ENCODE results near the gene MCM8. TPM values are rescaled to one million over a fixed set of nuclear protein-coding genes. Genes with fewer than 3 reads are reported as not detected.

Gene MCM8
- total and polyA plus RNA-seq, 9 of the 15 experiments (the other 6 are each of a cell fraction or from before 2014, with no cell fraction given): 4.5 to 43.8 (median 25.4) TPM

DNA sequence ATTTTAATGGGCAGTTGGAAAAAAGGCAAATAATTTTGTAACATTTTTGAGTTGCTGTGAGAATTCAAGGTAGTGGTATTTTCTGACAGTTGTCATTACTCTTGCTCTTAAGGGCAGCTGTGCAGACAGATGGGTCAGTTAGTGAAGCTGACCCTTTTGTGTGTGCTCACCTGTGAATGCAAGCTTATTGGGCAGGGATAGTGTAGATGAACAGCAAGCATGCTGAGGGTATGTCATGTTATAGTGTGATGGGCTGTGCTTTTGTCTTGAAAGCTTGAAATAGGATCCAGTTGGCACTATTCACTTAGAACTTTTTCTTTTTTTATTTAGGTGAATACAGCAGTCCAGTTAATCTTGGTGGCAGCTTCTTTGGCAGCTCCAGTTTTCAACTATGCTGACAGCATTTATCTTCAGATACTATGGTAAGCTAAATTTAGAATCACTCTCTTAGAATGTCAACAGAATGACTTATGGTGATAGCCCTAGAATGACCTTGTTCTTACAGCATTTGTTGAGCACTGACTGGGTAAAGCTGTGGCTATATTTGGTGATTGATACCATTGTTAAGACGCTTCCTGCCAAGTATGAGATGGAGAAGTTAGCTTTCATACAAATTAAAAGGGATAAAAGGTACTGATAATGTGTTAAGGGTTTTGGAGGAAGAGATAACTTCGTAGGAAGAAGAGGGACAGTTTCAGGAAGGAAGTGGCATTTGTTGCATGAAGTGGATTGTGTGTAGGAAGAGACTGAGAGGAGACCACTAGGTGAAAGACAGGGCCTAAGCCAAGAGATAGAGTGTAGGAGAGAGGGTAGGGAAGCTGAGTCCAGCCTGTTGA is 83.9 kb downstream of the MCM8 start:
- in situ Hi-C loops (cut with MboI): no loop called here
- Histone ChIP-seq H3K4me2 (ENCODE audit: insufficient read depth, low read length) (peak overlapping the region; percentile 51), H3K9ac (ENCODE audit: insufficient read depth in 1 of 2, low read depth in 2 of 2, low read length in 2 of 2) (peak overlapping the region in 1 of 2 experiments; percentile 31; a peak in 1 of 4 replicates), H3K4me1 (replicated peaks in 1 of 2; ENCODE audit: control insufficient read depth in 2 of 2, insufficient read depth in 2 of 2, low read length in 2 of 2) (peaks cover 3 to 21% of the 10 kb centered on the region in 2 experiments; a peak in 4 of 5 replicates), H3K4me3 (no peak overlapping the region), H3K9me1 (ENCODE audit: control insufficient read depth, insufficient read depth, low read length) (no peaks in the 10 kb centered on the region), H3K36me3 (ENCODE audit: control insufficient read depth, insufficient read depth, low read length) (peaks cover 67% of the 10 kb centered on the region), H4K20me1 (replicated peaks; ENCODE audit: control insufficient read depth, insufficient read depth, low read length) (no peaks in the 10 kb centered on the region), H3K79me2 (ENCODE audit: control insufficient read depth, insufficient read depth, low read length) (peaks cover 12% of the 10 kb centered on the region), H3K27ac (ENCODE audit: extremely low read depth, low read depth, low read length) (peak overlapping the region; percentile 77), H3K27me3 (ENCODE audit: control insufficient read depth in 2 of 2, insufficient read depth in 2 of 2, low read length in 2 of 2) (no peaks in the 10 kb centered on the region), H2AFZ (ENCODE audit: low read depth, low read length) (no peak overlapping the region), H3K9me3 (replicated peaks; ENCODE audit: control insufficient read depth, insufficient read depth, low read depth, low read length) (no peaks in the 10 kb centered on the region)
- ChIA-PET CTCF (ENCODE audit: low intra/inter-chr PET ratio) (no interaction called here), POLR2A (interaction anchor here (0.6 to 1.3 kb wide), 6 partner anchors 8 to 26 kb away, joined by 3 to 5 read pairs (median 3); no protein-coding TSS in a partner anchor)
- no TSS peak for BruUV-seq (replicated peaks)
- 0% methylated on average over 2 of the region's 2 CpGs for WGBS (ENCODE audit: insufficient coverage, low coverage, missing lambda C conversion rate)
- ATAC-seq (peak; percentile 87), DNase-seq (ENCODE audit: extremely low read depth in 1 of 4, low spot score in 3 of 4) (peak in 2 of 4 experiments; percentile 55 to 62), FAIRE-seq (peak; percentile 74)
- intact Hi-C loops (cut with micrococcal nuclease): no loop called here
- TF ChIP-seq, protein P1, sequence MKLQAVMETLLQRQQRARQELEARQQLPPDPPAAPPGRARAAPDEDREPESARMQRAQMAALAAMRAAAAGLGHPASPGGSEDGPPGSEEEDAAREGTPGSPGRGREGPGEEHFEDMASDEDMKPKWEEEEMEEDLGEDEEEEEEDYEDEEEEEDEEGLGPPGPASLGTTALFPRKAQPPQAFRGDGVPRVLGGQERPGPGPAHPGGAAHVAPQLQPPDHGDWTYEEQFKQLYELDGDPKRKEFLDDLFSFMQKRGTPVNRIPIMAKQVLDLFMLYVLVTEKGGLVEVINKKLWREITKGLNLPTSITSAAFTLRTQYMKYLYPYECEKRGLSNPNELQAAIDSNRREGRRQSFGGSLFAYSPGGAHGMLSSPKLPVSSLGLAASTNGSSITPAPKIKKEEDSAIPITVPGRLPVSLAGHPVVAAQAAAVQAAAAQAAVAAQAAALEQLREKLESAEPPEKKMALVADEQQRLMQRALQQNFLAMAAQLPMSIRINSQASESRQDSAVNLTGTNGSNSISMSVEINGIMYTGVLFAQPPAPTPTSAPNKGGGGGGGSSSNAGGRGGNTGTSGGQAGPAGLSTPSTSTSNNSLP (IDR thresholded peaks at IDR 0.05; ENCODE audit: borderline replicate concordance, low read depth, low read length): no peak; the same call in 1 of the 2 replicates
- TF ChIP-seq NUFIP1 (IDR thresholded peaks at IDR 0.05; ENCODE audit: partially characterized antibody) (no peak), PRMT5 (CRISPR knock-in tag; IDR thresholded peaks at IDR 0.05) (no peak), CBFA2T2 (conservative IDR thresholded peaks at IDR 0.05) (0 out of 2 replicates have a peak, but pooled peaks have one; percentile 30), NFE2 (IDR thresholded peaks at IDR 0.05; ENCODE audit: low read depth) (0 out of 2 replicates have a peak, but pooled peaks have one; percentile 9), JUND (IDR thresholded peaks at IDR 0.05; ENCODE audit: borderline replicate concordance, low read depth, low read length) (no peak), JUND (tag; IDR thresholded peaks at IDR 0.05; ENCODE audit: borderline replicate concordance, low read depth, low read length) (peak; percentile 60; the same call in 1 of the 3 replicates), TAL1 (IDR thresholded peaks at IDR 0.05) (peak; percentile 7; the same call in 1 of the 2 replicates), MEF2D (tag; conservative IDR thresholded peaks at IDR 0.05; ENCODE audit: low read depth) (peak; percentile 98), ZNF174 (CRISPR knock-in tag; IDR thresholded peaks at IDR 0.05) (no peak), ILF3 (IDR thresholded peaks at IDR 0.05; ENCODE audit: borderline replicate concordance) (0 out of 2 replicates have a peak, but pooled peaks have one; percentile 31), NCOR1 (IDR thresholded peaks at IDR 0.05) (peak; percentile 66)
- TF ChIP-seq, protein P2, sequence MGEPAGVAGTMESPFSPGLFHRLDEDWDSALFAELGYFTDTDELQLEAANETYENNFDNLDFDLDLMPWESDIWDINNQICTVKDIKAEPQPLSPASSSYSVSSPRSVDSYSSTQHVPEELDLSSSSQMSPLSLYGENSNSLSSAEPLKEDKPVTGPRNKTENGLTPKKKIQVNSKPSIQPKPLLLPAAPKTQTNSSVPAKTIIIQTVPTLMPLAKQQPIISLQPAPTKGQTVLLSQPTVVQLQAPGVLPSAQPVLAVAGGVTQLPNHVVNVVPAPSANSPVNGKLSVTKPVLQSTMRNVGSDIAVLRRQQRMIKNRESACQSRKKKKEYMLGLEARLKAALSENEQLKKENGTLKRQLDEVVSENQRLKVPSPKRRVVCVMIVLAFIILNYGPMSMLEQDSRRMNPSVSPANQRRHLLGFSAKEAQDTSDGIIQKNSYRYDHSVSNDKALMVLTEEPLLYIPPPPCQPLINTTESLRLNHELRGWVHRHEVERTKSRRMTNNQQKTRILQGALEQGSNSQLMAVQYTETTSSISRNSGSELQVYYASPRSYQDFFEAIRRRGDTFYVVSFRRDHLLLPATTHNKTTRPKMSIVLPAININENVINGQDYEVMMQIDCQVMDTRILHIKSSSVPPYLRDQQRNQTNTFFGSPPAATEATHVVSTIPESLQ (CRISPR knock-in tag; IDR thresholded peaks at IDR 0.05): no peak
- TF ChIP-seq, protein P3, sequence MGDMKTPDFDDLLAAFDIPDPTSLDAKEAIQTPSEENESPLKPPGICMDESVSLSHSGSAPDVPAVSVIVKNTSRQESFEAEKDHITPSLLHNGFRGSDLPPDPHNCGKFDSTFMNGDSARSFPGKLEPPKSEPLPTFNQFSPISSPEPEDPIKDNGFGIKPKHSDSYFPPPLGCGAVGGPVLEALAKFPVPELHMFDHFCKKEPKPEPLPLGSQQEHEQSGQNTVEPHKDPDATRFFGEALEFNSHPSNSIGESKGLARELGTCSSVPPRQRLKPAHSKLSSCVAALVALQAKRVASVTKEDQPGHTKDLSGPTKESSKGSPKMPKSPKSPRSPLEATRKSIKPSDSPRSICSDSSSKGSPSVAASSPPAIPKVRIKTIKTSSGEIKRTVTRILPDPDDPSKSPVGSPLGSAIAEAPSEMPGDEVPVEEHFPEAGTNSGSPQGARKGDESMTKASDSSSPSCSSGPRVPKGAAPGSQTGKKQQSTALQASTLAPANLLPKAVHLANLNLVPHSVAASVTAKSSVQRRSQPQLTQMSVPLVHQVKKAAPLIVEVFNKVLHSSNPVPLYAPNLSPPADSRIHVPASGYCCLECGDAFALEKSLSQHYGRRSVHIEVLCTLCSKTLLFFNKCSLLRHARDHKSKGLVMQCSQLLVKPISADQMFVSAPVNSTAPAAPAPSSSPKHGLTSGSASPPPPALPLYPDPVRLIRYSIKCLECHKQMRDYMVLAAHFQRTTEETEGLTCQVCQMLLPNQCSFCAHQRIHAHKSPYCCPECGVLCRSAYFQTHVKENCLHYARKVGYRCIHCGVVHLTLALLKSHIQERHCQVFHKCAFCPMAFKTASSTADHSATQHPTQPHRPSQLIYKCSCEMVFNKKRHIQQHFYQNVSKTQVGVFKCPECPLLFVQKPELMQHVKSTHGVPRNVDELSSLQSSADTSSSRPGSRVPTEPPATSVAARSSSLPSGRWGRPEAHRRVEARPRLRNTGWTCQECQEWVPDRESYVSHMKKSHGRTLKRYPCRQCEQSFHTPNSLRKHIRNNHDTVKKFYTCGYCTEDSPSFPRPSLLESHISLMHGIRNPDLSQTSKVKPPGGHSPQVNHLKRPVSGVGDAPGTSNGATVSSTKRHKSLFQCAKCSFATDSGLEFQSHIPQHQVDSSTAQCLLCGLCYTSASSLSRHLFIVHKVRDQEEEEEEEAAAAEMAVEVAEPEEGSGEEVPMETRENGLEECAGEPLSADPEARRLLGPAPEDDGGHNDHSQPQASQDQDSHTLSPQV (IDR thresholded peaks at IDR 0.05): peak; percentile 48; the same call in 1 of the 2 replicates
